GM23338 (cell line): ENCODE results near the gene PTBP3.

Source experiments
- EZH2phosphoT487 ChIP-seq: fragments of 200-600 bp; sonication (generic); IDR thresholded peaks from one replicate; pipeline ENCODE4 v1.8.1; 2018; ENCODE audit warnings: antibody characterized with exemption; ENCODE audit not compliant: unreplicated experiment
- TF ChIP-seq, protein P1 (sequence below), 2 experiments: fragments of 200-600 bp in 1 of 2; sonication (generic) in 1 of 2; conservative IDR thresholded peaks; 2 replicates each; pipeline versions ENCODE4 v1.5.1 to v1.6.1; 2016 to 2017; ENCODE audit warnings: antibody characterized with exemption in 2 of 2, low read depth in 2 of 2, mild to moderate bottlenecking in 2 of 2, moderate library complexity in 1 of 2

DNA sequence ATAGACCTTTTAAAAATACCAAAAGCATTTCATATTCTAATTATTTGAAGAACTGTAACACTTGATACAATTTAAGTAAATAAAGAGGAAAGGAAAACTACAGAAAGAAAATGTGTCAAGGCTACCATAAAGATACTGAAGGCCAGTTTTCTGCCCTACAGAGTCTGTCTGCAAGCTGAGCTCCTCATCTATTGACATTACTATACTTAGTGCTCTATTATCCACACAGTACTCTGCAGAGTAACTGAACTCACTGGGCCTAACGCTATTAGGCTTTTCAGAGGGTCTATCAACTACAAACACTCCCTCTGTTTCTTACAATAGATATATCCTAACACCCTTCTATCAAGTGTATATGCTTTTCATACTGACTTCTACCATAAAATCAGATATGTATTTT is 101.2 kb downstream of the PTBP3 start:
- TF ChIP-seq EZH2phosphoT487 = no peak
- TF ChIP-seq, protein P1, sequence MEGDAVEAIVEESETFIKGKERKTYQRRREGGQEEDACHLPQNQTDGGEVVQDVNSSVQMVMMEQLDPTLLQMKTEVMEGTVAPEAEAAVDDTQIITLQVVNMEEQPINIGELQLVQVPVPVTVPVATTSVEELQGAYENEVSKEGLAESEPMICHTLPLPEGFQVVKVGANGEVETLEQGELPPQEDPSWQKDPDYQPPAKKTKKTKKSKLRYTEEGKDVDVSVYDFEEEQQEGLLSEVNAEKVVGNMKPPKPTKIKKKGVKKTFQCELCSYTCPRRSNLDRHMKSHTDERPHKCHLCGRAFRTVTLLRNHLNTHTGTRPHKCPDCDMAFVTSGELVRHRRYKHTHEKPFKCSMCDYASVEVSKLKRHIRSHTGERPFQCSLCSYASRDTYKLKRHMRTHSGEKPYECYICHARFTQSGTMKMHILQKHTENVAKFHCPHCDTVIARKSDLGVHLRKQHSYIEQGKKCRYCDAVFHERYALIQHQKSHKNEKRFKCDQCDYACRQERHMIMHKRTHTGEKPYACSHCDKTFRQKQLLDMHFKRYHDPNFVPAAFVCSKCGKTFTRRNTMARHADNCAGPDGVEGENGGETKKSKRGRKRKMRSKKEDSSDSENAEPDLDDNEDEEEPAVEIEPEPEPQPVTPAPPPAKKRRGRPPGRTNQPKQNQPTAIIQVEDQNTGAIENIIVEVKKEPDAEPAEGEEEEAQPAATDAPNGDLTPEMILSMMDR (conservative IDR thresholded peaks at IDR 0.05; ENCODE audit: low read depth in 2 of 2) = no peak
